KOPT-K1 (cell line): ENCODE results near the gene GPC4.

Source experiments
- H3K27ac ChIP-seq: fragments of 200-600 bp; sonication (generic); 2 replicates; pipeline ENCODE4 v1.5.1; 2016; ENCODE audit warnings: antibody characterized with exemption, mild to moderate bottlenecking, low read depth, low read length; ENCODE audit not compliant: poor library complexity, severe bottlenecking
- H3K36me3 ChIP-seq: fragments of 200-600 bp; sonication (generic); 2 replicates; pipeline ENCODE4 v1.5.1; 2017; ENCODE audit warnings: antibody characterized with exemption, mild to moderate bottlenecking, low read length, moderate library complexity; ENCODE audit not compliant: insufficient read depth
- H3K9me3 ChIP-seq: fragments of 200-600 bp; sonication (generic); 2 replicates; pipeline ENCODE4 v1.5.1; 2017; ENCODE audit warnings: antibody characterized with exemption, low read length, mild to moderate bottlenecking; ENCODE audit not compliant: insufficient read depth, poor library complexity, severe bottlenecking

Gene GPC4

DNA sequence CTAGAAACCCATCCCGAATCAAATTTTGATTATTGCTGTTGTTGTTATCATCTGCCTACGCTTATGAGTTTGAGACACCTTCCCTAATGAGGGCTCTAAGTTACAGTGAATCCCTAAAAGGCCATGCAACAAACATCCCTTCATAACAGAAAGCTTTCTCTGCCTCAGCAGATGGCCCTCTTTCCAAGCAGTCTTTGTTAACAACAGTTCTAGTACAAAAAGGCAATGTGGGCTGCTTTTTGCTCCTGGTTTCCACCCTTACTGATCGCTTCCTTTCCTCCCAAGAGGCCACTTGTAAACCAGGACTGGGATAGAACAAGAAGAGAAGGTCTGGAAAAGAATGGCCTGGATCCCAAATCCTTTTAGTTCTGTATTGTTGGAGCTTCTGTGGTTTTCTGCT is 24.2 kb downstream of the GPC4 start:
- Histone ChIP-seq H3K9me3 (no peaks in the 10 kb centered on the region), H3K27ac (no peak overlapping the region), H3K36me3 (no peaks in the 10 kb centered on the region)

DNA sequence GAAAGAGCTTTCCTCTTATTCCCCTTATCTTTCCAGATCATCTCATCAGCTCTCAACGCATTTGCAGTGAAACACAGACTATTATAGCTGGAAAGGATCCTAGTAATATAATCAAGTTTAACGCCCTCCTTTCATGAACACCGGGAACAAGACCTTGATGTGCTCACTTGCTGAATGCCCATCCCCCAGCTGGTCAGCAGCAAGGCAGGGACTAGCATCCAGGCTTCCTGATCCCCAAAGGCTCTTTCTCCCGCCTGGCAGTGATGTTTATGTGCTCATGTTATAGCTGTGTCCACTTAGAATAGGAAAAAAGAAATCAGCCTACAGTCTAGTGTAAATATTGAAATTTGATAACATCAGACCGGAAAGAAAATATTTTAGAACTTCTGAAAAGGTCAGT is 24.6 kb downstream of the GPC4 start:
- H3K9me3 ChIP-seq, result no peaks in the 10 kb centered on the region
- H3K27ac ChIP-seq, result no peak overlapping the region
- no peaks in the 10 kb centered on the region for H3K36me3 ChIP-seq

GRCh38 chrX:133389975-133390374 is 25.3 kb downstream of the GPC4 start:
- Histone ChIP-seq H3K36me3 (no peaks in the 10 kb centered on the region), H3K9me3 (no peaks in the 10 kb centered on the region), H3K27ac (no peak overlapping the region)

- Histone ChIP-seq H3K9me3 (no peaks in the 10 kb centered on the region), H3K27ac (no peak overlapping the region), H3K36me3 (no peaks in the 10 kb centered on the region)
Observed at GRCh38 chrX:133384454-133384853, 30.8 kb downstream of the GPC4 start.

DNA sequence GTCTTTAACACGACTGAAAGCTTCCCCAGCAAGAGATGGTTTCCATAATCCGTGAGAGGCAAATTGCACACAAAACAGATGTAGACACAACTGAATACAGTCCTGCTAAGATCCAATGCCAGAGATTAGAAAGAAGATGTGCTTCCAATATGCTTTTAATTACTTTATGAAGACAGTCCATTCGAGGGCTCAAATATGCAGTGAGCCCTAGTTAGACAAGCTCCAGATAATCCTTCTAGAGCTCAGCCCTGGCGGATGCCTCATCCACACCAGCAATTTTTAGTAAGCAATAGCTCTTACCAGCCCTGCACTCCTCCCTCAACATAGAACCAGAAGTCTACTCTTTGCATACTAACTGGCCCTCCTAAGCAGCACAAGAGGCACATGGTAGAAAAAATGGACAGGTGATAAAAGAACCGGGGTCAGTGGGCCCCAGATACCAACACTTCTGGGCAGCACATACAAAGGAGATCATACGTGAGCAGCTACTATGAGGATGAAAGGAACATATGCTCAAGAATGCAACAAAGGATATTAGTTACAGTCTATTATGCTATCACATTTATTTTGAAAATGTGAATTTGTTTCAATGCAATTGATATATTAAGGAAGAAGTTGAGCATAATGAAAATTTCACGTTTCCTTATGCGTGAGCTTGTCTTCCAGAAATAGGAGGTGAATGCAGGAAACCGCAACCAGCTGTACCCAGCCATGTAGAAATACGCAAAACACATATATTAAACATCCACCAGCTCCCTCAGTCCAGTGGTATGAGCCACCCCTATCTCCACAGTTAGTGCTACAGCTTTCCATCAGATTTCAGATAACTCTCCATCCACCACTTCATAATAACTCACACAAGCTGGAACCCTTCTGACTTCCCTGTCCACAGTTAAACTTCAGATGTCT is 34.3 kb downstream of the GPC4 start:
- no peaks in the 10 kb centered on the region for H3K9me3 ChIP-seq
- no peak overlapping the region for H3K27ac ChIP-seq
- H3K36me3 ChIP-seq, result no peaks in the 10 kb centered on the region

GRCh38 chrX:133376422-133376821 is 38.9 kb downstream of the GPC4 start:
- Histone ChIP-seq H3K36me3 (no peaks in the 10 kb centered on the region), H3K9me3 (no peaks in the 10 kb centered on the region), H3K27ac (no peak overlapping the region)

DNA sequence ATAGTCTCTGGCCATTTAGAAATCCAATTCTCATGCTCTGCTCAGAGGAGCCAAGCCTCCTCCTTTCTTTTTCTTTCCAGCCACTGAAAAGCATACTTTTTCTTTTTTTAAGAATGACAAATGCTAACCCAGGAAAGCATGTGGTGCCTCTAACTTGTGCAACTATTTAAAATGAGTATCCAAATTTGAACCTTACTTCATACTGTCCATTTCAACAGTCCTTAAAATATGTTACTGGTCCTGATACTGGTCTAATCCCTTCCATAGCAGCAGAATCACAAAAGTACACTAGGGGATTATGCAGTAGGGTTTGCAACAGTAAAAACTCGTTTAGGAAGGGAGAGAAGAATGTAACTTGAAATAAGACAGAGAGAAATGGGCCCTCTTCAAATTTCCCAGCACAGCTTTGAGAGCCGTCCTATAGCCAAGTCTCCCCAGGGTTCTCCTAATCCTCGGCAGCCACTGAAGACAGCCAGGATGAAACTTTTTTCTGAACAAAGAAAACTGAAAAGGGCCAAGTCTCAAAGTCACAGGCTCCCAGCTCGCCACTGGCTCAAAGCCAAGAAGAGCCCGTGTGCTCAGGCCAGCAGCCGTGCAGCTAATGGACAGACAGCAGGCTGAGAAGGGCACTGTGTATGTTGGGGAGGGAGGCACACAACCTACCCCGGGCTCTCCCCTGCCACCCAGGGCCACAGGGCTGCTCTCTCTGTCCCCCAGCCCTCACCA is 39.5 kb downstream of the GPC4 start:
- H3K9me3 ChIP-seq, result no peaks in the 10 kb centered on the region
- H3K27ac ChIP-seq, result no peak overlapping the region

GRCh38 chrX:133374874-133375387 is 40.4 kb downstream of the GPC4 start:
- no peaks in the 10 kb centered on the region for H3K9me3 ChIP-seq
- no peak overlapping the region for H3K27ac ChIP-seq
- H3K36me3 ChIP-seq, result no peaks in the 10 kb centered on the region

More for the DNA sequence above, 39.5 kb downstream of the GPC4 start:
- no peaks in the 10 kb centered on the region for H3K36me3 ChIP-seq

DNA sequence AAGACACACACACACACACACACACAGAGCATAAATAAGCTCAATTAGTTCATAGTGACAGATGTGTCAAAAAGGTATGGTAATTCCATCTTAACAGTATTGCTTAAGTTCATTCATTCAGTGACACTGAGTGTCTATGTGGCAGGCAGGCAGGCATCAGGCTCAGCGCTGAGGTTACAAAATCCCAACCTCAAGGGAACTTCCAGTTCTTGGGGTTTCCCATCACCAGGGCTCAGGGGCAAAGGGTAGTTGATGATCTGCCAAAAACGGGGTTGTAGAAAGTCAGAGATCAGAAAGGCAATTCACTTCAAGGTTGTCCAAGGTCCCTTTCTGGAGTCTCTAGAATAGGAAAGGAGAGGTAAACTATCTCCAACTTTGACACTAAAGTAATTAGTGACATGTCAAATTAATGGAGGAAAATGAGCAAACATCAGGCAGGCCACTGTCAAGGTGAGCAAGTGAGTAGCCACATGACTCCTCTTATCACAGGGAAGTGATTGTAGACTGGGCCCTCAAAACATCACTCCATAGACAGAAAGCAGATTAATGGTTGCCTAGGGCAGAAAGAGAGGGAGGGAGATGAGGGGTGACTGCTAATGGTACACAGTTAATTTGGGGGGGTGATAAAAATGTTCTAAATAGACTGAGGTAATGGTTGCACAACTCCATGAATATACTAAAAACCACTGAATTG is 41.8 kb downstream of the GPC4 start:
- H3K36me3 ChIP-seq, result no peaks in the 10 kb centered on the region

DNA sequence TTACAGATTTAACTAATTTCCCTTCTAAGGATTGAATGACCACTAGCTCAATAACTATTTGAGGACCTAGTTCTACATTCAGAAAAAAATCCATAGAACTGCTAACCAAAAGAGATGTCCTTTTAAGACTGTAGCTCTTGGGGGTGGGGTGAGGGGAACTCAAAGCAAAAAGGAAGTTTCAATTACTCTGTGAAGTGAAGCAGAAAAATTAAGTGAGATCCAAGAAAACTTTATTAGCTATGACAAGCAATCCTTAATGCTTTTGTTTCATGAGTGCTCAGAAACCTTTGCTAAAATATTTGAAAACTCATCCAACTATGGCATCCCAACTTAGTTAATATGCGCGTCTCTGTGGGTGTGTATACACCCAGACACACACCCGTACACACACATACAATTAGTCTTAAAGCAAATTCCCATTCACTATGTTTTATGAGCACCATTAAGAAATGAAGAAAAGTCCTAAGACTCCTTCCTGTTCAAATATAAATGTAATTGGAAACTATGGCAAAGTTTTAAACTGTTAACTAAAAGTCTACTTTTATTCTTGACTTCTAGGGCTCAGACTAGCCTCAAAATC is 44.5 kb downstream of the GPC4 start:
- Histone ChIP-seq H3K9me3 (no peaks in the 10 kb centered on the region), H3K36me3 (no peaks in the 10 kb centered on the region), H3K27ac (no peak overlapping the region)

More for the DNA sequence above, 41.8 kb downstream of the GPC4 start:
- no peak overlapping the region for H3K27ac ChIP-seq
- no peaks in the 10 kb centered on the region for H3K9me3 ChIP-seq

DNA sequence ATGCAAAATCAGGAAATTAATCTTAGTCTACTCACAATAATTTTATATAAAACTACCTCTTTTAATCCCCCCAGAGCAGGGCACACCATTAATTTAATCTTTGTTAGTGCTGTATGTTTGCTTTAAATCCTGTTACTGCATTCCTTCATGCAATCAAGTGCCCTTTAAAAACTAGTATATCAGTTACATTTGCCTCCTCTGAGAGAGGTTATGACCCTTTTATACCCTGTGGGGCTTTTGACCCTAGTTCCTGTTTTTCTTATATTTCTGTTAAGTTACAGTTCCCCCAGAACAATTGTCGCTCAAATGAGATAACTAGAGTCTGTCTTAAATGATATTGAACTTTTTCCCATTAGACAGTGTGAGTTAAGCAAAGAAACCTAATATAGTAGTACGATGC is 46.2 kb downstream of the GPC4 start:
- Histone ChIP-seq H3K27ac (no peak overlapping the region), H3K36me3 (no peaks in the 10 kb centered on the region), H3K9me3 (no peaks in the 10 kb centered on the region)

DNA sequence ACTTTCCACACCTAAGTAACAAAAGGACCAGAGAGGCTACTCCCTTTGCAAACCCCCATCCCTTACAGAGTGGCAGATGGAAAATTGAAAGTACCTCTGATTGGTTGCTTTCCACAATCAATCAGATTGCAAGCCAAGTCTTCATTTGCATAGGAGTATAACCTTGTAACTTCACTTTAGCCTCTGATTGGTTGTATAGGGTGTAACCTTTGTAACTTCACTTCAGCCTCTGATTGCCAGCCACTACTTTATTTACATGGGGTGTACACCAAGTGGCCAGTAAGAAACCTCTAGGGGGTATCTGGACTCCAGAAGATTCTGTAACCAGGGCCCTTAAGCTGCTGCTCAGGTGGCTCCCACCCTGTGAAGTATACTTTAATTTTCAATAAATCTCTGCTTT is 48.6 kb downstream of the GPC4 start:
- Histone ChIP-seq H3K36me3 (no peaks in the 10 kb centered on the region), H3K9me3 (no peaks in the 10 kb centered on the region), H3K27ac (no peak overlapping the region)

DNA sequence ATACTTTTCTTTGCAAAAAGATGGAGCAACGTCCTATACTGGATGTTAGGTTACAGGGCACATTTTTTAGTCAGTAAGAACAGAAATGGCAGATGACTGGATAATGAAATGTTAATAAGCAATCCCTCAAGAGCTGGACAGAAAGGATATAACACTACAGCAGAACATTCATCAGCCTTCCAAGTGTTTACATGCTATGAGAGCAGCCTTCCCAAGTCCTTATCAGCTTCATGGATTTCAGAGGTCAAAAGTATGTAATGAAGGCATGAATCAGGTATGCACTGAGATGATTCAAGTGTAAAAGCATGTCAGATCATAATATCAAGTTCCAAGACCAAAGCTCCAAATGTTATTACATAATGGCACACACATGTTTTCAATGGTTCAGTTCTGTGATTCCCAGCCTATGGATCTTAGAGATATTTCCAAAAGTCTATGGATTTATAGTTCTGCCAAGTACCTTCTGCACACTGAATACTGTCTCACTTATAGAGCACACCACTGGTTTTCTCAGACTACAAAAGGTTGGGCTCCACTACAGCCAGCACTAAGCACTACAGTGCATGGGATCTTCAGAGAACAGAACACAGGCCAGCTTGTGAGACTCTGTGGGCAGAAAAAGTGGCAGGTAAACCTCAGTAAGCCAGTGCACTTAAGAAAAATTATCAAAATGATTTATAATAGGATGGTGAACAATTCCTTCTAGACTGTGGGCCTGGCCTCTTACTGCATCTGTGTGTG is 49.2 kb downstream of the GPC4 start:
- Histone ChIP-seq H3K36me3 (no peaks in the 10 kb centered on the region), H3K27ac (no peak overlapping the region), H3K9me3 (no peaks in the 10 kb centered on the region)

GRCh38 chrX:133364865-133365264 is 50.4 kb downstream of the GPC4 start:
- H3K36me3 ChIP-seq, result no peaks in the 10 kb centered on the region
- no peaks in the 10 kb centered on the region for H3K9me3 ChIP-seq
- no peak overlapping the region for H3K27ac ChIP-seq
